ENCODE results near the gene TMPRSS3.

GRCh38 chr21:42387843-42388340 is 8.0 kb downstream of the TMPRSS3 start:
- TF ChIP-seq CTCF (IDR thresholded peaks at IDR 0.05) = no peak
- TF ChIP-seq POLR2A (IDR thresholded peaks at IDR 0.05) = no peak

Data from thyroid gland (tissue), 4 donors.